Astrocyte of the cerebellum (primary cell): ENCODE measurements around the gene RAX.

ENCODE experiments used
- DNase-seq: peaks from one replicate; pipeline ENCODE4 v3.0.0-alpha.2; 2011; ENCODE audit warnings: low read depth
- H3K4me3 ChIP-seq: 2 replicates; pipeline ENCODE4 v1.5.1; 2011; ENCODE audit warnings: mild to moderate bottlenecking, low read depth, low read length, moderate library complexity
- in situ Hi-C: cut with HindIII; loops from 2 replicates; pipeline ENCODE4 v1.10.0; 2017; ENCODE audit warnings: low sequenced_read_pairs
- TF ChIP-seq, protein P1 (sequence below): IDR thresholded peaks from 2 replicates; pipeline ENCODE4 v1.5.1; 2012; ENCODE audit warnings: low read length, low read depth, moderate library complexity, mild to moderate bottlenecking; ENCODE audit errors: missing control alignments

The RAX gene

DNA sequence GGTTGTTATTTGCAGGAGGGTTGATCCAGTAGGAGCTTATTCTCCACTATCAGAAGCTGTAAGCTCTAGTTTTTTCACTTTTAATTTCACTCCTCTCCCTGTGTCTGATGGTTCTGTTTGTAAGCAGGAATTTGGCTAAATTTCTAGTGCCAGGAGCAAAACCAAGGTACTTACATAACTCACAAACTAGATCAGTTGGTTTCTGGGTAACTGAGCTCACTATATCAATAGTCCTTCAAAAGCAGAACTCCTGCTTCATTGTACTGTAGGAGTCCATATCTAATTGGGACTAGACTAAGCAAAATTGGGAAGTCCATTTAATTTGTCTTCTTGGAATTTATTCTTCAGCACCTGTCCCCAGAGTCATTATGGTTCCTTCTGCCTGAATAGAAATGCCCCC, 20.1 kb upstream of the RAX start:
- no peak for DNase-seq
- TF ChIP-seq, protein P1, sequence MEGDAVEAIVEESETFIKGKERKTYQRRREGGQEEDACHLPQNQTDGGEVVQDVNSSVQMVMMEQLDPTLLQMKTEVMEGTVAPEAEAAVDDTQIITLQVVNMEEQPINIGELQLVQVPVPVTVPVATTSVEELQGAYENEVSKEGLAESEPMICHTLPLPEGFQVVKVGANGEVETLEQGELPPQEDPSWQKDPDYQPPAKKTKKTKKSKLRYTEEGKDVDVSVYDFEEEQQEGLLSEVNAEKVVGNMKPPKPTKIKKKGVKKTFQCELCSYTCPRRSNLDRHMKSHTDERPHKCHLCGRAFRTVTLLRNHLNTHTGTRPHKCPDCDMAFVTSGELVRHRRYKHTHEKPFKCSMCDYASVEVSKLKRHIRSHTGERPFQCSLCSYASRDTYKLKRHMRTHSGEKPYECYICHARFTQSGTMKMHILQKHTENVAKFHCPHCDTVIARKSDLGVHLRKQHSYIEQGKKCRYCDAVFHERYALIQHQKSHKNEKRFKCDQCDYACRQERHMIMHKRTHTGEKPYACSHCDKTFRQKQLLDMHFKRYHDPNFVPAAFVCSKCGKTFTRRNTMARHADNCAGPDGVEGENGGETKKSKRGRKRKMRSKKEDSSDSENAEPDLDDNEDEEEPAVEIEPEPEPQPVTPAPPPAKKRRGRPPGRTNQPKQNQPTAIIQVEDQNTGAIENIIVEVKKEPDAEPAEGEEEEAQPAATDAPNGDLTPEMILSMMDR, result no peak
- H3K4me3 ChIP-seq, result no peak overlapping the region
- in situ Hi-C loops, result no loop called here

DNA sequence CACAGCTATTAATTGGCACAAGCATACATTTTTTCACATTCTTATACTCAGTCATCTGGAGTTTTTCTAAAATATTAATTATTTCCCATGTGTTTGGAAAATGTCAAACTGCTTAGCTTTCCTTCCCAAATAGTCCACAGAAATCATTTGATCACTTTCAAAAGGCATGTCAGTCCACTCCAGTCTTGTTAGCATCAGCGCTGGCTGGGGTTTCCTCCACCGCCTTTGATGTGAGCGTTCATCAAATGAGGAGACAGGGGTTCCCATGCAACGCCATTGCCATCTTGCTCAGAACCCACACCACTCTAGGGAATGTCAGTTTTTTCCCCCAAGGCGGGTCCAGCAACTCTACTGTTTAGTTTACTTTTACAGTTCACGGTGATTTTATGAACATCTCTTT, 13.1 kb upstream of the RAX start:
- DNase-seq, result no peak
- in situ Hi-C loops, result no loop called here
- TF ChIP-seq, protein P1, result no peak
- H3K4me3 ChIP-seq, result no peak overlapping the region

DNA sequence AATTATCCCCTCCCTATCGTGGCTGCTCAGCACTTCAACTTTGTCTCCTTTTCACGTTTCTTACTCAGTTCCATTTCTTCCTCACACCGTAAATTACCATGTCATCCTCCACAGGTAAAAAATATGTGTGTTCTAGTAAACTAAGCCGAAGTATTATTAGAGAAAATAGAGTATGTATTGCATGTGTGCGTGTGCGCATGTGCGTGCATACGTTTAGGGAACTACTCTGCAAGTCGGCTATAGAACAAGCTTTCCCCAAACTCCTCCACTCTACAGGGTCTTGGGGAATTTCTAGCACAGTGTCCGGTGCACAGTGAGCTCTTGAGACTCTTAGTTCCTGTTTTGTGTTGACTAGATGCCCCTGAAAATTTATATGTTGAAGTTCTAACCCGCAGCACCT, 9.1 kb upstream of the RAX start:
- H3K4me3 ChIP-seq, result no peak overlapping the region
- DNase-seq, result no peak
- in situ Hi-C loops, result no loop called here
- TF ChIP-seq, protein P1, result no peak

GRCh38 chr18:59279722-59280121, 6.5 kb upstream of the RAX start:
- TF ChIP-seq, protein P1, result no peak
- in situ Hi-C loops, result no loop called here
- no peak overlapping the region for H3K4me3 ChIP-seq
- DNase-seq, result no peak

GRCh38 chr18:59279193-59279592, 5.9 kb upstream of the RAX start:
- TF ChIP-seq, protein P1, result no peak
- no peak for DNase-seq
- no peak overlapping the region for H3K4me3 ChIP-seq
- in situ Hi-C loops, result no loop called here

- in situ Hi-C loops, result no loop called here
- TF ChIP-seq, protein P1, result no peak
- no peak for DNase-seq
- no peak overlapping the region for H3K4me3 ChIP-seq
These were observed 5.5 kb upstream of the RAX start for GRCh38 chr18:59278793-59279192.

- no peak overlapping the region for H3K4me3 ChIP-seq
- no peak for DNase-seq
- TF ChIP-seq, protein P1, result no peak
- in situ Hi-C loops, result no loop called here
These were observed 2.8 kb upstream of the RAX start for GRCh38 chr18:59276047-59276446.
